Nephron progenitor cell (in vitro differentiated cells): ENCODE measurements around the gene DNAJB12.
A peak's percentile ranks its signal among the peaks of the same experiment; 100 is the strongest.

Experiments
- DNase-seq: peaks from one replicate; pipeline ENCODE4 v3.0.0; 2021
- H3K27ac Mint-ChIP-seq: 2 replicates; pipeline ENCODE4 v1.8.0; 2021; ENCODE audit warnings: mild to moderate bottlenecking, moderate library complexity, mixed read lengths
- H3K27me3 Mint-ChIP-seq: 2 replicates; pipeline ENCODE4 v1.8.0; 2021; ENCODE audit warnings: mild to moderate bottlenecking, low read depth, mixed read lengths; ENCODE audit not compliant: poor library complexity
- H3K36me3 Mint-ChIP-seq: 2 replicates; pipeline ENCODE4 v1.8.0; 2021; ENCODE audit warnings: low read depth, mixed read lengths
- H3K4me1 Mint-ChIP-seq: 2 replicates; pipeline ENCODE4 v1.8.0; 2021; ENCODE audit warnings: mixed read lengths
- H3K4me3 Mint-ChIP-seq: 2 replicates; pipeline ENCODE4 v1.8.0; 2021; ENCODE audit warnings: mild to moderate bottlenecking, moderate library complexity, mixed read lengths
- H3K9me3 Mint-ChIP-seq: 2 replicates; pipeline ENCODE4 v1.8.0; 2021; ENCODE audit warnings: mild to moderate bottlenecking, moderate library complexity, mixed read lengths
- CTCF ChIP-seq: fragments of 200-600 bp; sonication (generic); IDR thresholded peaks from 2 replicates; pipeline ENCODE4 v1.5.0; 2021; ENCODE audit warnings: antibody characterized with exemption

The DNAJB12 gene

DNA sequence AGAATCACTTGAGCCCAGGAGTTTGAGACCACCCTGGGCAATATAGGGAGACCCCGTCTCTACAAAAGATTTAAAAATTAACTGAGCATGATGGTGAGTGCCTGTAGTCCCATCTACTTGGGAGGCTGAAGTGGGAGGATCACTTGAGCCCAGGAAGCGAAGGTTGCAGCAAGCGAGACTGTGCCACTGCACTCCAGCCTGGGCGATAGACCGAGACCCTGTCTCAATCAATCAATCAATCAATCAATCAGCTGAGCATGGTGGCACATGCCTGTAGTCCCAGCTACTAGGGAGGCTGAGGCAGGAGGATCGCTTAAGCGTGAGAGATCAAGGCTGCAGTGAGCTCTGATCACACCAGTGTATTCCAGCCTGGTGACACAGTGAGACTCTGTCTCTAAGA is 40.5 kb downstream of the DNAJB12 start:
- H3K9me3 Mint-ChIP-seq: no peaks in the 10 kb centered on the region
- H3K4me3 Mint-ChIP-seq: no peak overlapping the region

DNA sequence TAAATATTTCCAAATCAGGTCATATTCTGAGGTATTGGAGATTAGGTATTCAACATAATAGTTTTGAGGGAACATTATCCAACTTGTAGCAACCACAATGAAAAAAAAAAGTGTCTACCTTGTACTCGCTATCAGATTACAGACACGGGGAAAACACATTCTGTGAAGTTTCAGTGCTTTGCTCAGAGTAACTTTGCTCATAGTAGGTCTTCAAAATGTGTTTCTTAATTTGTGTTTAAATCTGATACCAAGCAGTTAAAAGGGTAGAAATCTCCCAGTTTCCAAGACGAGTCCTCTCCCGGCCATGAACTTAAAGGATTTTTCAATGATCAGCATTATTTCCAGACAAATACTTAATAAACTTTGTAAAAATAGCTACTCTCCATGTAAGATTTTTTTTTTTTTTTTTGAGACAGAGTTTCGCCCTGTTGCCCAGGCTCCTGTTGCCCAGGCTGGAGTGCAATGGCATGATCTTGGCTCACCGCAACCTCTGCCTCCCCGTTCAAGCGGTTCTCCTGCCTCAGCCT is 41.8 kb downstream of the DNAJB12 start:
- no peaks in the 10 kb centered on the region for H3K36me3 Mint-ChIP-seq
- H3K4me3 Mint-ChIP-seq: no peak overlapping the region
- peaks cover 63% of the 10 kb centered on the region for H3K4me1 Mint-ChIP-seq
- no peak for DNase-seq
- H3K27me3 Mint-ChIP-seq: peaks cover 8% of the 10 kb centered on the region
- no peaks in the 10 kb centered on the region for H3K9me3 Mint-ChIP-seq
- no peak for TF ChIP-seq CTCF
- no peak overlapping the region for H3K27ac Mint-ChIP-seq

More for the DNA sequence above, 40.5 kb downstream of the DNAJB12 start:
- DNase-seq: no peak
- no peaks in the 10 kb centered on the region for H3K36me3 Mint-ChIP-seq
- no peak for TF ChIP-seq CTCF
- peaks cover 63% of the 10 kb centered on the region for H3K4me1 Mint-ChIP-seq
- peaks cover 8% of the 10 kb centered on the region for H3K27me3 Mint-ChIP-seq
- H3K27ac Mint-ChIP-seq: no peak overlapping the region

- no peaks in the 10 kb centered on the region for H3K36me3 Mint-ChIP-seq
- TF ChIP-seq CTCF: no peak
- no peaks in the 10 kb centered on the region for H3K9me3 Mint-ChIP-seq
- H3K27ac Mint-ChIP-seq: no peak overlapping the region
- no peak for DNase-seq
- H3K4me1 Mint-ChIP-seq: peaks cover 62% of the 10 kb centered on the region
- peaks cover 5% of the 10 kb centered on the region for H3K27me3 Mint-ChIP-seq
- H3K4me3 Mint-ChIP-seq: no peak overlapping the region
These were observed 43.1 kb downstream of the DNAJB12 start for GRCh38 chr10:72311667-72312066.

DNA sequence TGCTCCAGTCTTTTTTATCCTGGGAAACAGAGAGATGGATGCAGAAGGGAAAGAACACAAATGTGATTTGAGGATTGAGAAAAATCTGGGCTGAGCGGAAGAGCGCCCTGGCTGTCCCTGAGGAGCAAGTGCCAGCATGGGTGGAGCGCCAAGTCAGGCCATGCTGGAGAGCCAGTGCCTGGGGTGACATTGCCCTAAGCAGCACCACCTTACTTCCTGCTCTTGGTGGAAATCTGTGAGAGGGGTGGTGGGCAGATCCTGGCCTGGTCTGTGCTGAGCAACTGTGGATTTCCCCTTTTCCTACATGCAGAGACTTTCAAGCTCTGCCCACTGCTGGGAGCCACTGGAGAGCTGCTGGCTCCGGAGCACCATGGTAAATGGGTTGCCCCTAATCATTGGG is 44.1 kb downstream of the DNAJB12 start:
- Mint-ChIP-seq H3K27ac (no peak overlapping the region), H3K36me3 (no peaks in the 10 kb centered on the region), H3K27me3 (peaks cover 4% of the 10 kb centered on the region), H3K4me1 (peaks cover 54% of the 10 kb centered on the region), H3K4me3 (peak overlapping the region; percentile 12), H3K9me3 (no peaks in the 10 kb centered on the region)
- DNase-seq: no peak
- TF ChIP-seq CTCF: no peak

- no peak for DNase-seq
- H3K27me3 Mint-ChIP-seq: peaks cover under 1% of the 10 kb centered on the region
- peak overlapping the region; percentile 12 for H3K4me3 Mint-ChIP-seq
- no peaks in the 10 kb centered on the region for H3K36me3 Mint-ChIP-seq
- no peak for TF ChIP-seq CTCF
- peaks cover 54% of the 10 kb centered on the region for H3K4me1 Mint-ChIP-seq
- no peak overlapping the region for H3K27ac Mint-ChIP-seq
- no peaks in the 10 kb centered on the region for H3K9me3 Mint-ChIP-seq
These were observed 44.5 kb downstream of the DNAJB12 start for GRCh38 chr10:72310241-72310633.
